HEK293 (cell line): ENCODE measurements around the gene GRN.

ENCODE experiments used
- CTCF ChIA-PET: fragments of 350-600 bp; formaldehyde crosslinking; extraction: SDS; loops from one replicate; lab custom pipeline; 2021; ENCODE audit warnings: antibody characterized with exemption; lab: Yijun Ruan, JAX
- POLR2A ChIA-PET: fragments of 300-600 bp; formaldehyde crosslinking; extraction: SDS; loops from one replicate; lab custom pipeline; 2020; ENCODE audit warnings: antibody characterized with exemption, inconsistent platforms; lab: Yijun Ruan, JAX
- H3K27ac ChIP-seq: fragments of 200-500 bp; sonication (Bioruptor generic); 2 replicates; pipeline ENCODE4 v1.5.1; 2014; ENCODE audit warnings: low read depth, low read length, control low read depth, inconsistent platforms; ENCODE audit errors: extremely low read depth
- H3K36me3 ChIP-seq, 2 experiments: fragments of 200-500 bp in 1 of 2; sonication (Bioruptor generic) in 1 of 2; 1 replicate in 1 of 2; 2 replicates in 1 of 2; pipeline ENCODE4 v1.5.1; 2014 to 2017; ENCODE audit warnings: inconsistent platforms in 2 of 2, low read length in 2 of 2; ENCODE audit not compliant: control insufficient read depth in 2 of 2, insufficient read depth in 1 of 2
- H3K4me1 ChIP-seq: fragments of 200-500 bp; sonication (Bioruptor generic); 2 replicates; pipeline ENCODE4 v1.5.1; 2014; ENCODE audit warnings: mild to moderate bottlenecking, low read length, inconsistent platforms; ENCODE audit not compliant: control insufficient read depth, insufficient read depth
- H3K4me3 ChIP-seq: 2 replicates; pipeline ENCODE4 v1.5.1; 2011; ENCODE audit warnings: low read depth, mild to moderate bottlenecking, control low read depth, low read length, moderate library complexity
- H3K9me3 ChIP-seq: fragments of 200-500 bp; sonication (Bioruptor generic); 2 replicates; pipeline ENCODE4 v1.5.1; 2014; ENCODE audit warnings: low read depth, low read length, inconsistent platforms; ENCODE audit not compliant: control insufficient read depth, insufficient read depth
- EGR2 ChIP-seq: fragments of 450-650 bp; formaldehyde crosslinking; IDR thresholded peaks from 2 replicates; pipeline ENCODE4 v1.5.1; 2016; ENCODE audit warnings: low read depth, missing biosample characterization, missing genetic modification characterization
- GLI4 ChIP-seq: fragments of 450-650 bp; formaldehyde crosslinking; IDR thresholded peaks from 2 replicates; pipeline ENCODE4 v1.5.1; 2016; ENCODE audit warnings: missing biosample characterization, missing genetic modification characterization
- GLIS2 ChIP-seq: fragments of 450-650 bp; formaldehyde crosslinking; IDR thresholded peaks from 2 replicates; pipeline ENCODE4 v1.5.1; 2016; ENCODE audit warnings: missing biosample characterization, missing genetic modification characterization
- IKZF3 ChIP-seq: fragments of 450-650 bp; IDR thresholded peaks from 2 replicates; pipeline ENCODE4 v1.5.0; 2018; ENCODE audit warnings: missing biosample characterization, mild to moderate bottlenecking, missing genetic modification characterization, moderate library complexity
- KLF1 ChIP-seq: fragments of 450-650 bp; formaldehyde crosslinking; IDR thresholded peaks from 2 replicates; pipeline ENCODE4 v1.5.1; 2016; ENCODE audit warnings: missing biosample characterization, missing genetic modification characterization
- SETDB1 ChIP-seq: IDR thresholded peaks from one replicate; pipeline ENCODE4 v1.6.1; 2017; ENCODE audit warnings: mild to moderate bottlenecking, low read length, moderate library complexity, mixed read lengths; ENCODE audit not compliant: insufficient read length
- SP3 ChIP-seq: fragments of 450-650 bp; formaldehyde crosslinking; IDR thresholded peaks from 2 replicates; pipeline ENCODE4 v1.5.1; 2016; ENCODE audit warnings: missing biosample characterization, missing genetic modification characterization
- SP7 ChIP-seq: fragments of 450-650 bp; formaldehyde crosslinking; IDR thresholded peaks from 2 replicates; pipeline ENCODE4 v1.5.1; 2016; ENCODE audit warnings: missing biosample characterization, missing genetic modification characterization
- TCF7L2 ChIP-seq: IDR thresholded peaks from 2 replicates; pipeline ENCODE4 v1.6.1; 2011; ENCODE audit warnings: low read depth, mild to moderate bottlenecking, inconsistent platforms, low read length, moderate library complexity, borderline replicate concordance
- YY1 ChIP-seq: fragments of 450-650 bp; formaldehyde crosslinking; IDR thresholded peaks from 2 replicates; pipeline ENCODE4 v1.5.1; 2018; ENCODE audit warnings: missing biosample characterization, missing genetic modification characterization
- ZBTB7A ChIP-seq: fragments of 450-650 bp; formaldehyde crosslinking; IDR thresholded peaks from 2 replicates; pipeline ENCODE4 v1.5.1; 2016; ENCODE audit warnings: low read depth, missing biosample characterization, missing genetic modification characterization
- ZEB2 ChIP-seq: fragments of 450-650 bp; formaldehyde crosslinking; IDR thresholded peaks from 2 replicates; pipeline ENCODE4 v1.5.1; 2016; ENCODE audit warnings: missing biosample characterization, missing genetic modification characterization
- ZIC2 ChIP-seq: fragments of 450-650 bp; formaldehyde crosslinking; IDR thresholded peaks from 2 replicates; pipeline ENCODE4 v1.5.1; 2016; ENCODE audit warnings: missing biosample characterization, missing genetic modification characterization
- ZNF121 ChIP-seq: fragments of 450-650 bp; formaldehyde crosslinking; IDR thresholded peaks from 2 replicates; pipeline ENCODE4 v1.5.1; 2016; ENCODE audit warnings: missing biosample characterization, missing genetic modification characterization
- ZNF138 ChIP-seq: fragments of 450-650 bp; formaldehyde crosslinking; IDR thresholded peaks from 2 replicates; pipeline ENCODE4 v1.5.1; 2016; ENCODE audit warnings: missing biosample characterization, missing genetic modification characterization, borderline replicate concordance
- ZNF140 ChIP-seq: fragments of 450-650 bp; formaldehyde crosslinking; IDR thresholded peaks from 2 replicates; pipeline ENCODE4 v1.5.1; 2016; ENCODE audit warnings: missing biosample characterization, missing genetic modification characterization
- ZNF202 ChIP-seq: fragments of 450-650 bp; formaldehyde crosslinking; IDR thresholded peaks from 2 replicates; pipeline ENCODE4 v1.5.1; 2016; ENCODE audit warnings: missing biosample characterization, missing genetic modification characterization, borderline replicate concordance
- ZNF274 ChIP-seq, 2 experiments: fragments of 200-500 bp in 1 of 2; fragments of 450-650 bp in 1 of 2; sonication (Bioruptor generic) in 1 of 2; formaldehyde crosslinking in 1 of 2; IDR thresholded peaks; 2 replicates each; pipeline versions ENCODE4 v1.5.1 to v1.6.1; 2014 to 2016; ENCODE audit warnings: borderline replicate concordance in 1 of 2, inconsistent platforms in 1 of 2, low read length in 1 of 2, missing biosample characterization in 1 of 2, missing genetic modification characterization in 1 of 2
- ZNF416 ChIP-seq: fragments of 450-650 bp; formaldehyde crosslinking; IDR thresholded peaks from 2 replicates; pipeline ENCODE4 v1.5.1; 2016; ENCODE audit warnings: missing biosample characterization, missing genetic modification characterization
- ZNF510 ChIP-seq: fragments of 450-650 bp; formaldehyde crosslinking; IDR thresholded peaks from 2 replicates; pipeline ENCODE4 v1.5.1; 2018; ENCODE audit warnings: mild to moderate bottlenecking, missing genetic modification characterization, missing biosample characterization; ENCODE audit not compliant: insufficient replicate concordance
- ZNF548 ChIP-seq: fragments of 450-650 bp; formaldehyde crosslinking; IDR thresholded peaks from 2 replicates; pipeline ENCODE4 v1.5.1; 2016; ENCODE audit warnings: missing biosample characterization, missing genetic modification characterization
- ZNF707 ChIP-seq: fragments of 450-650 bp; formaldehyde crosslinking; IDR thresholded peaks from 2 replicates; pipeline ENCODE4 v1.5.1; 2016; ENCODE audit warnings: missing biosample characterization, missing genetic modification characterization
- ZNF785 ChIP-seq: fragments of 450-650 bp; formaldehyde crosslinking; IDR thresholded peaks from 2 replicates; pipeline ENCODE4 v1.5.1; 2016; ENCODE audit warnings: missing biosample characterization, missing genetic modification characterization
- ZSCAN30 ChIP-seq: fragments of 450-650 bp; IDR thresholded peaks from 2 replicates; pipeline ENCODE4 v1.5.1; 2018; ENCODE audit warnings: missing biosample characterization, mild to moderate bottlenecking, missing genetic modification characterization, moderate library complexity
- TF ChIP-seq, protein P1 (sequence below): fragments of 450-650 bp; formaldehyde crosslinking; IDR thresholded peaks from 2 replicates; pipeline ENCODE4 v1.5.1; 2017; ENCODE audit warnings: missing biosample characterization, missing genetic modification characterization
- TF ChIP-seq, protein P2 (sequence below): fragments of 450-650 bp; formaldehyde crosslinking; IDR thresholded peaks from 2 replicates; pipeline ENCODE4 v1.5.1; 2016; ENCODE audit warnings: missing biosample characterization, missing genetic modification characterization
- TF ChIP-seq, protein P3 (sequence below): fragments of 450-650 bp; formaldehyde crosslinking; IDR thresholded peaks from 2 replicates; pipeline ENCODE4 v1.5.1; 2017; ENCODE audit warnings: missing biosample characterization, missing genetic modification characterization
- TF ChIP-seq, protein P4 (sequence below): fragments of 450-650 bp; formaldehyde crosslinking; IDR thresholded peaks from 2 replicates; pipeline ENCODE4 v1.5.1; 2016; ENCODE audit warnings: missing biosample characterization, missing genetic modification characterization
- TF ChIP-seq, protein P5 (sequence below): fragments of 450-650 bp; formaldehyde crosslinking; IDR thresholded peaks from 2 replicates; pipeline ENCODE4 v1.5.1; 2016; ENCODE audit warnings: missing biosample characterization, missing genetic modification characterization

Gene GRN

DNA sequence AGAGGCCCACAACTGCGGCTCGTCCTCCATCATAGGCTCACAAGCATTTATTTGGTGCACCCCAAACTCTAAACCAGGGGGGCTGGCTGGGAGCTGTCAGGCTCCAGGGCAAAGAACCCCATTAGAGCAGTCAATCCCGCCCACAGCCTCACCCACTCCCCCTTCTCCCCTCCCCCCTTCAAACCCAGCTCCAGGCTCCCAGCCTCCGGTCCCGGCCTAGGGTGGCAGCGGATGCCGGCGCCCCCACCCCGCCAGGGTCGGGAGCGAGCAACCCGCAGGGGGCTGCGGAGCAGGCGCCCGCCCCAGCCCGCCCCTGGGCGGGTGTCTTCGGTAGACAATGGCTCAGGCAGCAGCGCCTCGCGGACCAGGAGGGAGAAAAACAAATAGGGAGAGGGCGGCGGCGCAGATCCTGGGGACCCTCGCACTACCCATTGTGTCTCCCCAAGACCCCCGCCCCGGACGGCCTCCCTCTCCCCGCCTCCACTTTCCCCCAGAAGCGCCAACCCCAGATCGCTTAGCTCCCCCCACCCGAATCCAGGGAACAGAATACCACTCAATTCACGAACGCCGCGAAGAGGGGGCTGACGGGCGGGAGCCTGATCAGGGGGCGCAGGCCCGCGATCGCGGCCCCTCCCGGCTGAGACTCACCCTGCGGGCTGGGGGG lies 18.0 kb downstream of the GRN start (continued):
- TF ChIP-seq, protein P1, sequence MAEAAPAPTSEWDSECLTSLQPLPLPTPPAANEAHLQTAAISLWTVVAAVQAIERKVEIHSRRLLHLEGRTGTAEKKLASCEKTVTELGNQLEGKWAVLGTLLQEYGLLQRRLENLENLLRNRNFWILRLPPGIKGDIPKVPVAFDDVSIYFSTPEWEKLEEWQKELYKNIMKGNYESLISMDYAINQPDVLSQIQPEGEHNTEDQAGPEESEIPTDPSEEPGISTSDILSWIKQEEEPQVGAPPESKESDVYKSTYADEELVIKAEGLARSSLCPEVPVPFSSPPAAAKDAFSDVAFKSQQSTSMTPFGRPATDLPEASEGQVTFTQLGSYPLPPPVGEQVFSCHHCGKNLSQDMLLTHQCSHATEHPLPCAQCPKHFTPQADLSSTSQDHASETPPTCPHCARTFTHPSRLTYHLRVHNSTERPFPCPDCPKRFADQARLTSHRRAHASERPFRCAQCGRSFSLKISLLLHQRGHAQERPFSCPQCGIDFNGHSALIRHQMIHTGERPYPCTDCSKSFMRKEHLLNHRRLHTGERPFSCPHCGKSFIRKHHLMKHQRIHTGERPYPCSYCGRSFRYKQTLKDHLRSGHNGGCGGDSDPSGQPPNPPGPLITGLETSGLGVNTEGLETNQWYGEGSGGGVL (tag by site-specific recombination) = peak; percentile 88
- TF ChIP-seq ZIC2 (tag by site-specific recombination) (peak; percentile 38), ZNF785 (no peak), ZNF274 (IDR thresholded peaks at IDR 0.05; ENCODE audit: low read length) (no peak), ZNF274 (tag by site-specific recombination; IDR thresholded peaks at IDR 0.05; ENCODE audit: borderline replicate concordance) (no peak), EGR2 (tag by site-specific recombination) (peak; percentile 75), ZNF202 (tag by site-specific recombination) (no peak), TCF7L2 (no peak), KLF1 (peak; percentile 48), GLI4 (tag by site-specific recombination) (no peak), ZEB2 (peak; percentile 11; the same call in 1 of the 2 replicates), SETDB1 (no peak), ZNF138 (no peak), YY1 (tag by site-specific recombination) (no peak), ZBTB7A (no peak), GLIS2 (tag by site-specific recombination) (peak; percentile 53), ZNF510 (no peak), ZNF121 (tag by site-specific recombination) (no peak), ZNF416 (tag by site-specific recombination) (no peak), SP7 (tag by site-specific recombination) (0 out of 2 replicates have a peak, but pooled peaks have one; percentile 19)
- TF ChIP-seq, protein P2, sequence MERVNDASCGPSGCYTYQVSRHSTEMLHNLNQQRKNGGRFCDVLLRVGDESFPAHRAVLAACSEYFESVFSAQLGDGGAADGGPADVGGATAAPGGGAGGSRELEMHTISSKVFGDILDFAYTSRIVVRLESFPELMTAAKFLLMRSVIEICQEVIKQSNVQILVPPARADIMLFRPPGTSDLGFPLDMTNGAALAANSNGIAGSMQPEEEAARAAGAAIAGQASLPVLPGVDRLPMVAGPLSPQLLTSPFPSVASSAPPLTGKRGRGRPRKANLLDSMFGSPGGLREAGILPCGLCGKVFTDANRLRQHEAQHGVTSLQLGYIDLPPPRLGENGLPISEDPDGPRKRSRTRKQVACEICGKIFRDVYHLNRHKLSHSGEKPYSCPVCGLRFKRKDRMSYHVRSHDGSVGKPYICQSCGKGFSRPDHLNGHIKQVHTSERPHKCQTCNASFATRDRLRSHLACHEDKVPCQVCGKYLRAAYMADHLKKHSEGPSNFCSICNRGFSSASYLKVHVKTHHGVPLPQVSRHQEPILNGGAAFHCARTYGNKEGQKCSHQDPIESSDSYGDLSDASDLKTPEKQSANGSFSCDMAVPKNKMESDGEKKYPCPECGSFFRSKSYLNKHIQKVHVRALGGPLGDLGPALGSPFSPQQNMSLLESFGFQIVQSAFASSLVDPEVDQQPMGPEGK (tag by site-specific recombination) = peak; percentile 63

DNA sequence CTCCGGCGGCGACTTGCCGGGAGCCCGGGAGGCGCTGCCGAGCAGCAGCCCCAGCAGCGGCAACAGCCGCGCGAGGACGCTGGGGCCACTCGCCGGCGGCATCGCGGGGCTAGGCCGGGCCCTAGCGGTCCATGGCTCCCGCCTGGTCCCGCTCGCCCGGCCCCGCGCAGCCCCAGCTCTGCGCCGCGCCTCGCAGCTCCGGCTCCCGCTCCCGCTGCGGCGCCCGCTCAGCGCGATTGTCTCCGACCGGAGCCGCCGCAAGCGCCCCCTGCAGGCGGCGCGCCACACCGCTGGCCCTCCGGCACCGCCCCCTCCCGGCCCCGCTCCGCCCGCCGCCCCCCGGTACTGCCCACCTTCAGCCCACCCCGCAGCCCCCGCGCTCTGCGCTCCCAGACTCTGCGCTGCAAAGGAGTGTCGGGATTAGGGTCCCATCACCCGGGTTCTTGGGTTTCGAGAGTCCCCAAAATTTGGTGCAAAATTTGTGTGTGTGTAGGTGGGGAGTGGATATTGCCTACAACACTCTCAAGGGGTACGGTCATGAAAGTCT lies 18.6 kb downstream of the GRN start, which contains the start of gene FAM171A2:
TSS of gene FAM171A2 (minus strand) at position 241 of the 547 bp plus-strand sequence. CDS start at position 102, 139 bp downstream.
- CTCF ChIA-PET = interaction anchor here (0.6 to 4.3 kb wide), 19 partner anchors 9 to 607 kb away, joined by 3 to 21 read pairs (median 4); partner anchors contain the start of gene GRN
- Histone ChIP-seq H3K4me3 (peak within 1 kb of the TSS; percentile 66), H3K9me3 (no peaks in the 10 kb centered on the region), H3K36me3 (peaks cover 0 to 8% of the 10 kb centered on the region in 2 experiments; a peak in 1 of 3 replicates), H3K4me1 (peaks cover 21% of the 10 kb centered on the region), H3K27ac (peak within 1 kb of the TSS; percentile 88; the same call in 1 of the 2 replicates)
- POLR2A ChIA-PET = interaction anchor here (0.6 to 4.7 kb wide), 8 partner anchors 19 to 1478 kb away, joined by 3 to 23 read pairs (median 5); partner anchors contain the start of genes CCDC43 and GRN
- TF ChIP-seq ZNF140 (tag by site-specific recombination) = no peak
- peak; percentile 39; the same call in 1 of the 2 replicates for TF ChIP-seq ZSCAN30
- TF ChIP-seq, protein P3, sequence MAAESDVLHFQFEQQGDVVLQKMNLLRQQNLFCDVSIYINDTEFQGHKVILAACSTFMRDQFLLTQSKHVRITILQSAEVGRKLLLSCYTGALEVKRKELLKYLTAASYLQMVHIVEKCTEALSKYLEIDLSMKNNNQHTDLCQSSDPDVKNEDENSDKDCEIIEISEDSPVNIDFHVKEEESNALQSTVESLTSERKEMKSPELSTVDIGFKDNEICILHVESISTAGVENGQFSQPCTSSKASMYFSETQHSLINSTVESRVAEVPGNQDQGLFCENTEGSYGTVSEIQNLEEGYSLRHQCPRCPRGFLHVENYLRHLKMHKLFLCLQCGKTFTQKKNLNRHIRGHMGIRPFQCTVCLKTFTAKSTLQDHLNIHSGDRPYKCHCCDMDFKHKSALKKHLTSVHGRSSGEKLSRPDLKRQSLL (tag by site-specific recombination) = peak; percentile 89; the same call in 1 of the 2 replicates
- TF ChIP-seq, protein P4, sequence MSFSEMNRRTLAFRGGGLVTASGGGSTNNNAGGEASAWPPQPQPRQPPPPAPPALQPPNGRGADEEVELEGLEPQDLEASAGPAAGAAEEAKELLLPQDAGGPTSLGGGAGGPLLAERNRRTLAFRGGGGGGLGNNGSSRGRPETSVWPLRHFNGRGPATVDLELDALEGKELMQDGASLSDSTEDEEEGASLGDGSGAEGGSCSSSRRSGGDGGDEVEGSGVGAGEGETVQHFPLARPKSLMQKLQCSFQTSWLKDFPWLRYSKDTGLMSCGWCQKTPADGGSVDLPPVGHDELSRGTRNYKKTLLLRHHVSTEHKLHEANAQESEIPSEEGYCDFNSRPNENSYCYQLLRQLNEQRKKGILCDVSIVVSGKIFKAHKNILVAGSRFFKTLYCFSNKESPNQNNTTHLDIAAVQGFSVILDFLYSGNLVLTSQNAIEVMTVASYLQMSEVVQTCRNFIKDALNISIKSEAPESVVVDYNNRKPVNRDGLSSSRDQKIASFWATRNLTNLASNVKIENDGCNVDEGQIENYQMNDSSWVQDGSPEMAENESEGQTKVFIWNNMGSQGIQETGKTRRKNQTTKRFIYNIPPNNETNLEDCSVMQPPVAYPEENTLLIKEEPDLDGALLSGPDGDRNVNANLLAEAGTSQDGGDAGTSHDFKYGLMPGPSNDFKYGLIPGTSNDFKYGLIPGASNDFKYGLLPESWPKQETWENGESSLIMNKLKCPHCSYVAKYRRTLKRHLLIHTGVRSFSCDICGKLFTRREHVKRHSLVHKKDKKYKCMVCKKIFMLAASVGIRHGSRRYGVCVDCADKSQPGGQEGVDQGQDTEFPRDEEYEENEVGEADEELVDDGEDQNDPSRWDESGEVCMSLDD (tag by site-specific recombination) = 0 out of 2 replicates have a peak, but pooled peaks have one; percentile 50
- TF ChIP-seq ZNF548 (tag by site-specific recombination) = no peak
- TF ChIP-seq SP3 (tag by site-specific recombination) = peak; percentile 30; the same call in 1 of the 2 replicates
- 0 out of 2 replicates have a peak, but pooled peaks have one; percentile 40 for TF ChIP-seq IKZF3 (tag by site-specific recombination)
- TF ChIP-seq, protein P5, sequence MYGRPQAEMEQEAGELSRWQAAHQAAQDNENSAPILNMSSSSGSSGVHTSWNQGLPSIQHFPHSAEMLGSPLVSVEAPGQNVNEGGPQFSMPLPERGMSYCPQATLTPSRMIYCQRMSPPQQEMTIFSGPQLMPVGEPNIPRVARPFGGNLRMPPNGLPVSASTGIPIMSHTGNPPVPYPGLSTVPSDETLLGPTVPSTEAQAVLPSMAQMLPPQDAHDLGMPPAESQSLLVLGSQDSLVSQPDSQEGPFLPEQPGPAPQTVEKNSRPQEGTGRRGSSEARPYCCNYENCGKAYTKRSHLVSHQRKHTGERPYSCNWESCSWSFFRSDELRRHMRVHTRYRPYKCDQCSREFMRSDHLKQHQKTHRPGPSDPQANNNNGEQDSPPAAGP = no peak
- TF ChIP-seq ZNF707 (tag by site-specific recombination) = no peak
